Measurements from ENCODE around the gene TGM2. TPM values are rescaled to one million over a fixed set of nuclear protein-coding genes. Genes with fewer than 3 reads are reported as not detected.

TGM2 gene
- total RNA-seq, 1 donor from 2014 or later: 362 TPM

- no peak overlapping the region for H3K4me3 ChIP-seq
- H3K27me3 ChIP-seq (ENCODE audit: low read depth): no peaks in the 10 kb centered on the region
- ATAC-seq (peak; percentile 55 to 57), DNase-seq (peak; percentile 20)
- H3K9me3 ChIP-seq: no peaks in the 10 kb centered on the region
- H3K4me1 ChIP-seq: peaks cover 59% of the 10 kb centered on the region
- TF ChIP-seq, protein P1, sequence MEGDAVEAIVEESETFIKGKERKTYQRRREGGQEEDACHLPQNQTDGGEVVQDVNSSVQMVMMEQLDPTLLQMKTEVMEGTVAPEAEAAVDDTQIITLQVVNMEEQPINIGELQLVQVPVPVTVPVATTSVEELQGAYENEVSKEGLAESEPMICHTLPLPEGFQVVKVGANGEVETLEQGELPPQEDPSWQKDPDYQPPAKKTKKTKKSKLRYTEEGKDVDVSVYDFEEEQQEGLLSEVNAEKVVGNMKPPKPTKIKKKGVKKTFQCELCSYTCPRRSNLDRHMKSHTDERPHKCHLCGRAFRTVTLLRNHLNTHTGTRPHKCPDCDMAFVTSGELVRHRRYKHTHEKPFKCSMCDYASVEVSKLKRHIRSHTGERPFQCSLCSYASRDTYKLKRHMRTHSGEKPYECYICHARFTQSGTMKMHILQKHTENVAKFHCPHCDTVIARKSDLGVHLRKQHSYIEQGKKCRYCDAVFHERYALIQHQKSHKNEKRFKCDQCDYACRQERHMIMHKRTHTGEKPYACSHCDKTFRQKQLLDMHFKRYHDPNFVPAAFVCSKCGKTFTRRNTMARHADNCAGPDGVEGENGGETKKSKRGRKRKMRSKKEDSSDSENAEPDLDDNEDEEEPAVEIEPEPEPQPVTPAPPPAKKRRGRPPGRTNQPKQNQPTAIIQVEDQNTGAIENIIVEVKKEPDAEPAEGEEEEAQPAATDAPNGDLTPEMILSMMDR (IDR thresholded peaks at IDR 0.05): no peak
- intact Hi-C loops (cut with DNase I): no loop called here
- H3K36me3 ChIP-seq: peaks cover 78% of the 10 kb centered on the region
- H3K27ac ChIP-seq: peak overlapping the region; percentile 77
Observed at GRCh38 chr20:38143238-38143645, 21.8 kb downstream of the TGM2 start.

- peaks cover 59% of the 10 kb centered on the region for H3K4me1 ChIP-seq
- peak; percentile 28 for DNase-seq
- H3K4me3 ChIP-seq: no peak overlapping the region
- H3K9me3 ChIP-seq: no peaks in the 10 kb centered on the region
- intact Hi-C loops (cut with DNase I): no loop called here
- H3K27me3 ChIP-seq (ENCODE audit: low read depth): no peaks in the 10 kb centered on the region
- ATAC-seq: no peak
- H3K36me3 ChIP-seq: peaks cover 78% of the 10 kb centered on the region
- TF ChIP-seq, protein P1 (IDR thresholded peaks at IDR 0.05): no peak
- peak overlapping the region; percentile 36 for H3K27ac ChIP-seq
Observed at GRCh38 chr20:38141889-38142494, 23.1 kb downstream of the TGM2 start.

DNA sequence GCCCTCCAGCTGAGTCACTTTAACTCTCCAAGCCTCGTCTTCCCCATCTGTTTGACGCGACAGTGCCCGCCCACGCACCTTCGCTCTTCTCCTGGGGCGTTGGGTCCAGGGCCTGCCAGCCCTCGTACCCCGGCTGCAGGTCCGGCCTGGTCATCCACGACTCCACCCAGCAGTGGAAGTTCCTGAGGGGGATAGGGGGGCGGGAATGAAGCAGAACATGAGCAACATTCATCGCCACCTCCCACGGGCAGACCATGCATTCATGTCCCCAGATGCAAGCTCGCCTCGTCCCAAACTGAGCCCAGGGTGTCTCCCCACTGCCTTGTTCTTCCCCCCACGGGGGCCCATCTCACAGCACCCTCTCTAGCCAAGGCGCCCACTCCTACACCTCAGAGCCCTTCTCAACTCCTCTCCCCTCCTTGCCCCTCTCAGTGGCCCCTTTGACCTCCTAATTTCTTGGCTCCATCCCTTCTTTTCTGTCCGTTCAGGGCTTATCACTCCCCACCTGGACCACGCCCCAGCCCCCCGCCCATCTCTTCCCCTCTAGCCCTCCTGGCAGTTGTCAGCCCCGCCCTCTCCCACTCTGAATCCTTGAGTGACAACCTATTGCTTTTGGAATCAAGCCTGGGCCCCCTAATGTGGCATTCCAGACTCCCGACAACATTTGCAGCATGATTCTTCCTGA lies 23.7 kb downstream of the TGM2 start:
- Histone ChIP-seq H3K9me3 (no peaks in the 10 kb centered on the region), H3K4me1 (peaks cover 64% of the 10 kb centered on the region), H3K36me3 (peaks cover 78% of the 10 kb centered on the region), H3K4me3 (no peak overlapping the region), H3K27ac (peak overlapping the region; percentile 36), H3K27me3 (ENCODE audit: low read depth) (no peaks in the 10 kb centered on the region)
- no peak for ATAC-seq
- DNase-seq: peak; percentile 39
- TF ChIP-seq, protein P1 (IDR thresholded peaks at IDR 0.05): no peak
- intact Hi-C loops (cut with DNase I): no loop called here

DNA sequence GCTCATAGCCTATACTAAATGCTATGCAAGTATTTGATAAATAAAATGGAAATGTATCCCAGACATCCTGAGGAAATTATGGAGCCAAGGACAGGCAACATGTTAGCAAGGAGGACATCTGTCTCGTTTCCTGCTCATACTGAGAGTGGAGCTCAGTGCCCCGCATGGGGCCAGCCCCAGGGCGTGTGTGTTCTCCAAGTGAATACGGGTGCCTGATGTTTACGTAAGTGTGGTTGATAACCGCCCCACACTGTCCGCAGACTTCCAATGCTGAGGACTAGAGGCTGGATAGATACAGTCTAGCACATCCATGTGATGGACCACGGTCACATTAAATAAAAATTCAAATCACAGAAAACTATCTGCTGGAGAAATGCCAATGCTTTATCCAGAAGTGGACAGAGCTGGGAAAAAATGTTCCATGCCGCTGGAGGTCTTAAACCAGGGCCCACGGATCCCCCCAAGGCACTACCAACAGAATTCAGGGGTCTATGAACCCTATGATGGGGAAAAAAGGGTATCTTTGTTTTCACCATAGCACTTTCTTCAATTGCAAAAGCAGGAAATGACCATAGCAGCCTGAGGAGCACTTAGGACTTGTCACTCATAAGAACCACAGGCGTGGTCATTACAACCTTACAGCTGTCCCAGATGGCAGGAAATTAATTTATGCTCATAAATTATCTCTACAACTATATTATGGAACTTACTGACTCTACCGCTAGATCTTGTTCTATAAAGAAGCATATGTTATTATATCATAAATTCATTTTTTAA lies 24.9 kb downstream of the TGM2 start:
- DNase-seq: peak; percentile 45
- ATAC-seq: no peak
- Histone ChIP-seq H3K9me3 (no peaks in the 10 kb centered on the region), H3K36me3 (peaks cover 78% of the 10 kb centered on the region), H3K27me3 (ENCODE audit: low read depth) (no peaks in the 10 kb centered on the region), H3K4me1 (peaks cover 65% of the 10 kb centered on the region), H3K27ac (peak overlapping the region; percentile 37), H3K4me3 (no peak overlapping the region)
- TF ChIP-seq, protein P1 (IDR thresholded peaks at IDR 0.05): no peak
- intact Hi-C loops (cut with DNase I): no loop called here

DNA sequence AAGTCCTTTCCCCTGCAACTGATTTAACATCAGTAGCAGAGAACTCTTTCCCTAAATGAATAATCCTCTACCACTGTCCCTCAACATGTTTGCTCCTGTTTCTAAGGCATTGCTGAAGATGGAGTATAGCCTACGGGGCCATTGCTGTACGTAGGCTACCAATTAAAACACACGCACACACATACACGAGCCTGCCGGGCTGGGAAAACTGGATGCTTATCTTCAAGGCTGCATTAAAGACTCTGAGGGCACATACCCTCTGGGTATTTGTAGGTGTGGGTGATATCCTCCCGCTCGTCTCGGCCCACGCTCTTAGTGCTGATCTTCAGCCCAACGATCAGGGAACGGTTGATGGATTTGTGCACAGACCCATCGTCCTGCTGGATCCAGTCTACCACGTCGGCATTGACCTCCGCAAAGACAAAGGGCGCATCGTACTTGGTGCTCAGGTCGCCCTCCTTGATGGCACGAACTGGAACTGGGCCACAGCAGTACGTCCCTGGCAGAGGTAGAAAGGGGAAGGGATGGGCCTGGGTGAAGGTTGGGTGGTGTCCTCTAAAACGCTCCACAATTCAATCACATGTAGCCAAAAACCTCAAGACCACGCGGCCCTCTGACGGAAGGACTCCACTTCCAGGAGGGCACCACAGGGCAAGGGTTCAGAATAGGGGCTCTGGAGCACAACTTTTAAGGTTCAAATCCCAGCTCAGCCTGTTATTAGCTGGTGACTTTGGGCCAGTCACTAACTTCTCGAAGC lies 25.7 kb downstream of the TGM2 start:
- ATAC-seq (no peak), DNase-seq (peak; percentile 19)
- intact Hi-C loops (cut with DNase I): no loop called here
- H3K36me3 ChIP-seq: peaks cover 79% of the 10 kb centered on the region
- H3K27ac ChIP-seq: peak overlapping the region; percentile 46
- TF ChIP-seq, protein P1 (IDR thresholded peaks at IDR 0.05): no peak
- no peak overlapping the region for H3K4me3 ChIP-seq
- no peaks in the 10 kb centered on the region for H3K27me3 ChIP-seq (ENCODE audit: low read depth)
- no peaks in the 10 kb centered on the region for H3K9me3 ChIP-seq
- peaks cover 57% of the 10 kb centered on the region for H3K4me1 ChIP-seq

All from lower lobe of right lung (tissue), 2 donors.